GM23248 (cell line): ENCODE results near the gene CDKN2AIP. TPM values are rescaled to one million over a fixed set of nuclear protein-coding genes. Genes with fewer than 3 reads are reported as not detected.

Experiments
- DNase-seq: peaks from one replicate; pipeline ENCODE4 v3.0.0-alpha.2; 2015
- H2AFZ ChIP-seq: fragments of 200-600 bp; sonication (generic); 2 replicates; pipeline ENCODE4 v1.6.1; 2016; ENCODE audit warnings: antibody characterized with exemption
- H3F3A ChIP-seq: fragments of 200-600 bp; sonication (generic); 2 replicates; pipeline ENCODE4 v1.6.1; 2016; ENCODE audit warnings: mild to moderate bottlenecking, antibody characterized with exemption, mixed run types; ENCODE audit not compliant: insufficient read depth
- H3K27ac ChIP-seq: fragments of 200-600 bp; sonication (generic); 2 replicates; pipeline ENCODE4 v1.5.1; 2016; ENCODE audit warnings: mild to moderate bottlenecking
- H3K27me3 ChIP-seq: fragments of 200-600 bp; sonication (generic); replicated peaks from 2 replicates; pipeline ENCODE4 v1.6.1; 2016; ENCODE audit warnings: mild to moderate bottlenecking; ENCODE audit not compliant: insufficient read depth
- H3K36me3 ChIP-seq: fragments of 200-600 bp; sonication (generic); 2 replicates; pipeline ENCODE4 v1.6.1; 2016; ENCODE audit warnings: low read depth, mild to moderate bottlenecking
- H3K4me1 ChIP-seq: fragments of 200-600 bp; sonication (generic); 2 replicates; pipeline ENCODE4 v1.6.1; 2016; ENCODE audit warnings: mild to moderate bottlenecking; ENCODE audit not compliant: insufficient read depth
- H3K4me2 ChIP-seq: fragments of 200-600 bp; sonication (generic); one replicate; pipeline ENCODE4 v1.6.1; 2016; ENCODE audit warnings: mild to moderate bottlenecking; ENCODE audit not compliant: unreplicated experiment
- H3K4me3 ChIP-seq: fragments of 200-600 bp; sonication (generic); 2 replicates; pipeline ENCODE4 v1.5.1; 2016; ENCODE audit warnings: mild to moderate bottlenecking
- H3K79me2 ChIP-seq: fragments of 200-600 bp; sonication (generic); 2 replicates; pipeline ENCODE4 v1.6.1; 2016; ENCODE audit warnings: mild to moderate bottlenecking; ENCODE audit not compliant: insufficient read depth
- H3K9ac ChIP-seq: fragments of 200-600 bp; sonication (generic); 2 replicates; pipeline ENCODE4 v1.6.1; 2016; ENCODE audit warnings: mild to moderate bottlenecking
- H3K9me2 ChIP-seq: fragments of 200-600 bp; sonication (generic); 2 replicates; pipeline ENCODE4 v1.6.1; 2016; ENCODE audit warnings: mixed run types, mild to moderate bottlenecking, moderate library complexity; ENCODE audit not compliant: insufficient read depth
- H3K9me3 ChIP-seq: fragments of 200-600 bp; sonication (generic); one replicate; pipeline ENCODE4 v1.6.1; 2017; ENCODE audit warnings: low read depth
- H4K20me1 ChIP-seq: fragments of 200-600 bp; sonication (generic); 2 replicates; pipeline ENCODE4 v1.6.0; 2016; ENCODE audit not compliant: insufficient read depth
- EZH2 ChIP-seq: fragments of 200-600 bp; sonication (generic); IDR thresholded peaks from 2 replicates; pipeline ENCODE4 v1.6.1; 2018; ENCODE audit warnings: antibody characterized with exemption, mild to moderate bottlenecking; ENCODE audit not compliant: insufficient read depth, poor library complexity, severe bottlenecking
- EZH2phosphoT487 ChIP-seq: fragments of 200-600 bp; sonication (generic); IDR thresholded peaks from 2 replicates; pipeline ENCODE4 v1.6.1; 2018; ENCODE audit warnings: antibody characterized with exemption, moderate library complexity, mild to moderate bottlenecking, low read depth; ENCODE audit not compliant: insufficient read depth
- WGBS, 2 experiments: methylation state at CpG; one replicate each; pipeline ENCODE4 v1.1.6; 2015 to 2017; ENCODE audit warnings: low lambda C conversion rate in 2 of 2, low coverage in 1 of 2; ENCODE audit errors: missing lambda C conversion rate in 2 of 2; 5-methylcytosine and 5-hydroxymethylcytosine counted together
- in situ Hi-C: fragments of 300-500 bp; cut with MboI; formaldehyde crosslinking; loops from 2 replicates; pipeline ENCODE4 v1.15.0; 2020
- polyA plus RNA-seq: library from polyadenylated mRNA; unstranded; fragments of >200 nt; fragmentation: Nextera tagmentation; extraction: Ambion mirVana; gene quantifications from 2 replicates; pipeline ENCODE4 v1.2.1, GENCODE V29; 2016
- total RNA-seq: library from RNA; depleted of rRNA; stranded (reverse); fragments of >200 nt; shearing (Covaris generic); gene quantifications from 2 replicates; pipeline ENCODE4 v1.2.3, GENCODE V29; 2014; rRNA removed

The CDKN2AIP gene
- total and polyA plus RNA-seq, 2 experiments from 2014 or later = 14.6 to 18.7 TPM

GRCh38 chr4:183495184-183495583 is 50.7 kb downstream of the CDKN2AIP start:
- Histone ChIP-seq H3K9me2 (no peaks in the 10 kb centered on the region), H2AFZ (no peak overlapping the region), H3K4me1 (peaks cover 16% of the 10 kb centered on the region), H3K9ac (no peak overlapping the region), H3F3A (peaks cover 39% of the 10 kb centered on the region), H3K36me3 (peaks cover 4% of the 10 kb centered on the region; the same call in 1 of the 2 replicates), H3K27ac (no peak overlapping the region), H3K4me2 (no peak overlapping the region), H3K27me3 (no peaks in the 10 kb centered on the region), H4K20me1 (no peaks in the 10 kb centered on the region), H3K79me2 (peaks cover 5% of the 10 kb centered on the region; the same call in 1 of the 2 replicates), H3K9me3 (no peaks in the 10 kb centered on the region), H3K4me3 (no peak overlapping the region)
- TF ChIP-seq EZH2phosphoT487 (no peak), EZH2 (no peak)
- no peak for DNase-seq
- WGBS, 2 experiments = 41 to 55% methylated on average over 3 of the region's 3 CpGs
- in situ Hi-C loops = no loop called here

Other genes with a start within 250 kb of the CDKN2AIP start
- gene CLDN22, start 124.4 kb upstream of the CDKN2AIP start, total RNA-seq = not detected in 2 replicates
- not detected in 2 replicates for gene CLDN22, start 124.4 kb upstream of the CDKN2AIP start, polyA plus RNA-seq
- gene CLDN24, start 122.2 kb upstream of the CDKN2AIP start, total RNA-seq = 0.51 TPM in 1 of 2 replicates, not detected in the other
- gene CLDN24, start 122.2 kb upstream of the CDKN2AIP start, polyA plus RNA-seq = not detected in 2 replicates
- gene ING2, start 60.4 kb downstream of the CDKN2AIP start, total RNA-seq = 6.4 and 12.2 TPM in 2 replicates
- gene ING2, start 60.4 kb downstream of the CDKN2AIP start, polyA plus RNA-seq = 20.5 and 22.8 TPM in 2 replicates
- gene RWDD4, start 214.5 kb downstream of the CDKN2AIP start, total RNA-seq = 31.0 and 41.6 TPM in 2 replicates
- gene RWDD4, start 214.5 kb downstream of the CDKN2AIP start, polyA plus RNA-seq = 38.0 and 40.8 TPM in 2 replicates
- 33.9 and 50.5 TPM in 2 replicates for gene TRAPPC11, start 214.7 kb downstream of the CDKN2AIP start, total RNA-seq
- gene TRAPPC11, start 214.7 kb downstream of the CDKN2AIP start, polyA plus RNA-seq = 17.2 and 18.0 TPM in 2 replicates